ENCODE results near the gene SPINK6.

The SPINK6 gene

GRCh38 chr5:148261221-148261620 lies 58.4 kb downstream of the SPINK6 start:
- H3K79me2 ChIP-seq (ENCODE audit: control insufficient read depth, insufficient read depth, low read length, unreplicated experiment): no peaks in the 10 kb centered on the region
- no peak overlapping the region for H2AFZ ChIP-seq (ENCODE audit: low read length, unreplicated experiment)
- H3K4me3 ChIP-seq (ENCODE audit: low read depth, low read length): no peak overlapping the region
- no peak overlapping the region for H3K27ac ChIP-seq (ENCODE audit: low read depth, low read length)
- H3K4me1 ChIP-seq (ENCODE audit: control insufficient read depth, insufficient read depth, low read length, unreplicated experiment): no peaks in the 10 kb centered on the region
- peaks cover 3% of the 10 kb centered on the region; the same call in 1 of the 2 replicates for H3K27me3 ChIP-seq (ENCODE audit: insufficient read depth, low read length)
- no peaks in the 10 kb centered on the region for H3K36me3 ChIP-seq (ENCODE audit: insufficient read depth, low read length)
